GM21360 (cell line): ENCODE measurements around the gene MTREX.
"Not testable (repeated sequence)": the region's sequence is repeated elsewhere in the genome, so short reads cannot be mapped to it uniquely, and the experiment has no call there.

Experiments used
- ATAC-seq: cut with Tn5 transposase; IDR thresholded peaks from one replicate; pipeline ENCODE4 v1.9.1; 2021; ENCODE audit warnings: mild to moderate bottlenecking, moderate library complexity; ENCODE audit not compliant: unreplicated experiment

MTREX gene

DNA sequence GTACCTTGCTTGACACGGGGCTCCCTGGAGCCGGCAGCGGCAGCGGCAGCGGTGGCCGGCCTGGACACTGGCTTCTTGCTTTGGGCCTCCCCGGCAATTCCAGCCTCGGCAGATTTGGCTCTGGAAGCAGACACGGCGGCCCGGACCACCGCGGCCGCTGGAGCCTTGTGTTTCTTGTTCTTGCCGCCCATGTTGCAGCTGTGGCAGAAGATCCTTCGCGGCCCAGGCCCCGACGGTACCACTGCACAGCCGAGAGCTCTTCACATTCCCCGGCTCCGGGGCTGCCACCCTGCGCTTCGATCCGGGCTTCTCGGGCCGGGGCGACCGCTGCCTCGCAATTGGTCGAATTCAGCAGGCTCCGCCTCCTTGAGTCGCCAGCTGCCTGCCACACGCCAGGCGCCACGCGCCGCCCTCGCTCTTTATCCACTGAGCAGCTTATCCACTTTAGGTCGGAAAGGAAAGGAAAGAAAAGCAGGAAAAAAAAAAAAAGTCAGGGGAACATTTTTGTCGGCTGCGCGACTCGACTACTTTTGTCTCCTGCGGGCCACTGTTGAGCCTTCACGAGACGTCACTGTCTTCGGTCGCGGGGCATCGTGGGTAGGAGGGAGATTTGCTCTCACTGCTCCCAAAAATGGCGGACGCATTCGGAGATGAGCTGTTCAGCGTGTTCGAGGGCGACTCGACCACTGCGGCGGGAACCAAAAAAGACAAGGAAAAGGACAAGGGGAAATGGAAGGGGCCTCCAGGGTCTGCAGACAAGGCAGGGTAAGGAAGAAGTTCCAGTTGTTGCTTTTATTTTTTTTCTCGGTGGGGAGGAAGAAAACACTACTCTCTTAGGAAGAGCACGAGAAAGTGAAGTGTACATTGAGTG lies at the start of gene MTREX, which contains the start of gene DHX29:
Gene MTREX, plus strand, starts transcription at position 607 of the 871 bp plus-strand sequence. Its CDS starts 25 bp downstream, at position 632.
Gene DHX29, minus strand, starts transcription at position 312 of the 871 bp plus-strand sequence. Its CDS starts 121 bp downstream, at position 191.
- ATAC-seq = peak; percentile 77

DNA sequence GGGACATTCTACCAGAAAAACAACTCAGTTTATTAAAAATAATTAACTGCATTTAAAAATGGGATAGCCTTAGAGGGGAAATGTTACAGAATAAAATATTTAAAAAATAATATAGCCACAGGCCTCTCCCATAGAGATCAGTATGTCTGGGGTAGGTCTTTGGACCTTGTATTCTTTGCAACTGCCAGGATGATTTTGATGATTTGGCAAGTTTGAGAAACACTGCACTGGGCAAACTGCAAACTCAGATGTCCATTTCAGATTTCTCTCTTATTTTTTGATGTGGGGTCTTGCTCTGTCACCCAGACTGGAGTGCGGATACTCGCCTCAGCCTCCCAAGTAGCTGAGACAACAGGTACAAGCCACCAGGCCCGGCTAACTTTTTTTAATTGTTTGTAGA lies 49.5 kb upstream of the MTREX start:
- ATAC-seq = no peak

DNA sequence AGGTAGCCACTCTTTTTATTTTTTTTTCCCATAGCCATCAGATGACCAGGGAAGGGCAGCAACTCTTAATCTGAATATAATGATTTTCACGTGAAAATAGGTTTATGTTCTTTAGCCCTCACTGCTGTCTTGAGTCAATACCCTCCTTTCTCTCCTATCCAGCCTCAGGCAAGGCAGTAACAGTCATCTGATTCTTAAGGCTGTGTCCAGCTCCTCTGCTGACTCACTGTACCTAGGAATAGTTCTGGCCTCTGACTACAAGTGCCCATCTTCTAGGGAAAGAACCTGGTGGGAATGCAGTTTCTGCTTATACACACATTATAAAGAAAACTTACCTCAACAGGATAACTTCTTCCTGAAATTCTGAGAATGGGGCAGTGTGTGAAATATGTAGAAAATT lies 31.0 kb upstream of the MTREX start:
- ATAC-seq = no peak

DNA sequence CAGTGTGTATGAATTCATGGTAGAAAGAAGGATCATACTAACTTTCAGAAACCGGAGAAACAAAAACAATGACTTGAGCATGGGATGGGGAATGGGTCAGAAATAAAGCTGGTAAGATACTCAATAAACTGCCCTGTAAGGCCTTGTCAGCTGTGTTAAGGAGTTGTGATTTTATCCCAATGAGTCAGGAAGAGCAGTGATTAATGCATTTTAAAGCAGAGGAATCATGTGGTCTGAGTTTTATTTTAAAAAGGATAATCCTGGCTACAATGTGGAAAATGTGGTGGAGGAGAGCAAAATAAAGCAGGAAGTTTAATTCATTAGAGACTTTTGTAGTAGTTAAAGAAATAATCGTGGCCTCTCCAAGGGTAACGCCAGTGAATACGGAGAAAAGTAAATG lies 29.0 kb upstream of the MTREX start:
- no peak for ATAC-seq

DNA sequence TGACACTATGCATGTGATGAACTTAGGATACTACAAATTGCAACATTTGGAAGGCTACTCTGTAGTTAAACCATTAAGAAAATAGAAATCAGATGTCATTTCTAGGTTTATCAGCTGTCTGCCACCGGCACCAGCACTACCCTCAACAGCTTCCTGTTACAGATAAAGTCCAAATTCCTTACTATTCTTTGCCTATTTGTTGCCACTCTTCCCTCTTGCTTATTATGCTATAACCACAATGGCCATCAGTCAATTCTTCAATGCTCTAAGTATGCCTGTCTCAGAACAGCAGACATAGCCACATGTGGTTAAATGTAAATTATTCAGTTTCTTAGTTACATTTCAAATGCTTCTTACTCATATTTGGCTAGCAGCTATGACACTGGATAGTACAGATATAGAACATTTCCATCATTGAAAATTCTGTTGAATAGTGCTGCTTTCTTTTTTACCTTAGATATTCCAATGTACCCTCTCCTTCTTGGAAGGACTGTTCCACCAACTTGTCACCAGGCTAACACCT lies 21.3 kb upstream of the MTREX start:
- ATAC-seq = no peak

DNA sequence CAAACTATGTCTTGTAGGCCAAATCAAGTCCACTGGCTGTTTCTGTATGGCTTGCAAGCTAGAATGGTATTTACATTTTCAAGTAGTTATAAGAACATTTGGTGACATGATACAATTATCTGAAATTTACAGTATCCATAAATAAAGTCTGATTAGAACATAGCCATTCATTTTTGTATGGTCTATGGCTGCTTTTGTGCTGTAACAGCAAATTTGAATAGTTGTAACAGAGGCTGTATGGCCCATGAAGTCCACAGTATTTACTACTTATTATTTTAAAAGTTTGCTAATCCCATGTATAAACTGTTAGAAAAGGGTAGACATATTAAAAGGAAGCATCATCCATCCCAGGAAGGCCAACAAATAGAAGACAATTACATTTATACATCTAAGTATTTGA lies 18.0 kb upstream of the MTREX start:
- ATAC-seq = no peak

DNA sequence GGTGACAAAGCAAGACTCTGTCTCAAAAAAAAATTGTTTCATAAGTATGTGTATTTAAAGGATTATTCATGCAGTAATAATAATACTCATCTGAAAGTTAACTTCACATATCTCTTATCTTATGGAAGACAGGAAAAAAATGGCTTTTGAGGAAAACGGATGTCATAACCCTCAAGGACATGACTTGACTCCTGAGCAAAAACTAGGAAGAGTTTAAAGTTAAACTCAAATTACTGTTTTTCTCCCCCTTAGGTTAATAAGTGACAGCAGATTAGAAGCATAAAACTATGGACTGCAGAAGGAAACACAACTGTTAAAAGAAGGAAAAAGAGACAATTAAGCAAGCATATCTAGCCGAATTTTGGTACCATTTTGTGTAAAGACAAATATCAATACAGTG lies 16.8 kb upstream of the MTREX start:
- ATAC-seq = no peak

DNA sequence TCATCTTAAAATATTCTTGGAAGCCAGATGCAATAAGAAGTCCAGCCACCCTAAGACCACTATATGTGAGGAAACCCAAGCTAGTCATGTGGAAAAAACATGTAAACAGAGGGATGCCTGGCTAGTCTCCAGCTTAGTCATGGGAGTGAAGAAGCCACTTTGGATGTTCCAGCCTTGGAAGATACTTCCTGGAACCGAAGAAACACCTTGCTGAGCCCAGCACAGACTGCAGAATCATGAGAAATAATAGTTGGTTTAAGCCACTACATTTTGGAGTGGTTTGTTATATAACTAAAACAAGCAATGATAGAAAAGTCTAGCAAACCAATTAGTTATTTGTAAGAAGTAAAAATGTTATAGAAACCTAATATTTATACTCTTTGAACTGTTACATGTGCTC lies 12.9 kb upstream of the MTREX start:
- no peak for ATAC-seq

DNA sequence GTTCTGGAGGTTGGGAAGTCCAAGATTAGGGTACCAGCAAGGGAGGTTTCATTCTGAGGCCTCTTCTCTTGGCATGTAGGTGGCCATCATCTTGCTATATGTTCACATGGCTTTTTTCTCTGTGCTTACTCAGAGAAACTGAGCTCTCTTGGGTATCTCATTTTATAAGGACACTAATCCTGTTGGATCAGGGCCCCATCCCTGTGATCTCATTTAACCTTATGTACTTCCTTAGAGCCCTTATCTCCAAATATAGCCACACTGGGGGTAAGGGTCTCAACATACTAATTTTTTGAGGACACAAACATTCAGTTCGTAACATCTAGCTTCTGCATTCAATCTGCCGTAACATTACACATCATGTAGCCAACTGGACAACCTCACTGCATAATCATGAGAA lies 6.9 kb upstream of the MTREX start:
- ATAC-seq = no peak

DNA sequence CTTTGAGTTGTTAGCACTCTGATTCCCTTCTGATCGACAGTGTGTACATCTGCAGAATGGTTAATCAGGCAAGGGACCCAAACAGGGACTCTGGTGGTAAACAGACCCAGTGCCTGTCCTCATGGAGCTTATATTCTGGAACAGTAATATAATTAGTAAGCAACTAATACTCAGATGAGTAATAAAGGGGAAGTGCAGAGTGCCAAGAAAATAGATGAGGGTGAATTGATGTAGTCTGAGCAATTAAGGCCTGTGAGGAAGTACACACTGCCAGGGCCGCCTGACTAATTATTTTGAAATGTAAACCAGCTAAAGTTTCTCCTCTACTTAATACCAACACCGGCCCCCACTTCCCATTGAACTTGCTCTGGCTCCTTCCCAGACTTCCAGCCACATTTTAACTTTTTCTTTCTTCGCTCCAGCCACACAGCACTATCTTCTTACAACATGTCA lies 4.5 kb upstream of the MTREX start:
- ATAC-seq = no peak

DNA sequence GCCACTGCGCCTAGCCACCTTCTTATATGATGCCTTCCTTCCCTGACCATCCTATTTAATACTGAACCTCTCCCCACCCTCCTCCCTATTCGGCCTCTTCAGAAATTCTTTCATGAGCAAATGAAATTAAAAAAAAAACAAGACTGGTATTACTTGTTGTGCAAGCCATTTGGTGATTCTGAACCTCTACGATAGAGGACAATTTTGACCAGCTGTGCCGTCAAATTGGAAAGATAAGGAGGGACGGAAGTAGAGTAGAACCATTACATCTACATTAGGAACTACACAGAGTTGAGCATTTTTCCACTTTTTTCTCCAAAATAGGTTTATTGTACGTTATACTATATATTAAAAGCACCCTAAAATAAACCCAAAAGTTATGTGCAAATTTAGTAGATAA lies 3.2 kb upstream of the MTREX start:
- no peak for ATAC-seq

DNA sequence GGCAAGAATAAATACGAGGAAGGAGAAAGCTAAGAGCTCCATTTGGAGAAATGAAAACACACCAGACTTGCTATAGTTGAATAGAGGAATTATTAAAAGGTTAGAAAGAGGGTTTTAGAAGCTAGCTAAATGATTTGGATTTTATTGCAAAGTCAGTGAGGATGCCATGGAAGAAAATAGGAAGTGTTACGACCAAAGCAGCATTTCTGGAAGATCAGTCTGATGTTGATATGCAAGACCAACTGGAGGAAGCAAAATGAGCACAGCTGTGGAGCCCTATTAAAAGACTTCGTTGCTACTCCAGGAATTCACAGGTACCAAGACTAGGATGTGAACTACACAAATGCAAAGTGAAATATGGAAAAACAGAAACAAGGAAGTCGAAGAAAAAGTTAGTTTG lies 2.4 kb upstream of the MTREX start:
- no peak for ATAC-seq

DNA sequence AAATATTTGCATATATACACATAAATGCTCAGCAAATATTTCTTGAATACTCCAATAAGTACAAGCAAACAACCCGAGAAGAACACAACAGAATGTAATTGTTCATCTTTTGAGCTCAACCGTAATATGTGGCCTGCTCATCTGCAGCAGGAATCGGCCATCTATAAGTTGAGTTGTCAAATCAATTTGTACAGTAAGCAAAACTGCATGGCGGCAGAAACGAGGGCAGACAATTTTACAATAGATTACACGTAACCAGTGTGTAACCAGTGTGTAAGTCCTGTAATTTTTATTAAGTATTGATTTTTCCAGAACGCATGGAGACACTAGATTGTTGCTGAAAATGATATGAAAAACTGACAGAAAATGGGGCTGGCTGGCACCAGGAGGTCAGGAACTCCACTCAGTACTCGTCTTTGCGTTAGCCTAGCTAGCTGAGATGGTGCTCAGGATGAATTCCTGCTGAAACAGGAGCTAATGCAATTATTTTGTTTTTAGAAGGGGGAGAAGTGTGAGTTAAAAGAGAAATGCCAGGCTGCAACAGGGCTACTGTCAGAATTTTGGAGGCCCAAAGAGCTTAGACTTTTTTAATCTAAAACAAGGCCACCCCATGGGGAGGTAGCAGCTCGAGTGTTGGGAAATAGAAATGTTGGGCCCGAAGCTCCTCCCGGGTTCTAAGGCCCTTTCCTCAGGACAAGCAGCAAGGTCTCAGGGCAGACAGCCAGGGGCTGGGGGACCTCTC lies 977 bp upstream of the MTREX start:
- ATAC-seq = no peak

DNA sequence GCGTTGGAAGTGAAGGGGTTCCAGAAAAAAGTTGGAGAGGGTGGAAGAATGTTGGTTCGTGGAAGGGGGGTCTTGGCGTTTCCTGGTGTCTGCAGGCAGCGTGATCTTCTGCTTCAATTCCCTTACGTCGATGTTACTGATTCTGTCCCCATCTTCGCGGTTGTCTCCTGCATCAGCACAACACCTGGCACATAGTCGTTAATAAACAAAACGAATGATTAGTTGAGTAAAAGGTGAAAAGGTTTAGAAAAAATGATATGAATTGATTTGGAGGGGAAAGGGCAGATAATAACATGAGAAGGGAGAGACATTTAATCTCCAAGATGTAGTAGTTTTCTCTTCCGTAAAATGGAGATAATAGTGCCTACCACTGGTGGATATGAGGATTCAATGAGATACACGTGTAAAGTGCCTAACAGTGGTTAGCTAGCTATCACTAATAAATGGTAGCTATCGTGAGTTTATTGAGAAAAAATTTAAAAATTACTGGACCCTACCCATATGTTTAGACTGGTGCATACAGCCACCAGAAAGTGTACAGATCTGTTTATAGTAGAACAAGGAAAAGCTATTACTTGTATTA lies 556 bp downstream of the MTREX start:
- ATAC-seq = peak; percentile 7

DNA sequence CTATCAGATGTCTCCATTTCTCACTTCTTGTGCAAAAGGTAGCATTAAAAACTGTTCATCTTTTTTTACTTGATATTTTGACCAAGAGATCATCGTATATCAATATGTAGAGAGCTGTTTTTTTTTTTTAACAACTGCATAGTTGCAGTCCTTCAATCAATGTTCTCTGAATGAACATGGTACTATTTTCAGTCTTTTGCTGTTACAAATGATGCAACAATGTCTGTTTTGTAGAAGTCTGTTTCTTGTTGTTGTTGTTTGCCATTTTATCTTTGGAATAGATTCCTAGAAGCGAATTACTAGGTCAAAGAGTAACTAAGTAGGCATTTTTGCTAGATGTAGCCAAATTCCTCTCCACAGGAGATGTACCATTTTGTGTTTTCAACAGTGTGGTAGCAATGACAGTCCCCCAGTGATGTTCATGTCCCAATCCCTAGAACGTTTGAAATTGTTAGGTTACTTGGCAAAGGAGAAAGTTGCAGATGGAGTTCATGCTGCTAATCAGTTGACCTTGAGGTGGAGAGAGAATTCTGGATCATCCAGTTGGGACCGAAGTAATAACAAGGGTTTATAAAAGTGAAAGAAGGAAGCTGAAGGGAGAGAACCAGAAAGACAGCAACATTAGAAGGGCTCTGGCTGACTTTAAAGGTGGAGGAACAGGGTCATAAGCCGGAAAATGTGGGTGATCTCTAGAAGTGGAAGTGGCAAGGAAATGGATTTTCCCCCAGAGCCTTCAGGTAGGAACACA lies 6.3 kb downstream of the MTREX start:
- ATAC-seq = no peak

DNA sequence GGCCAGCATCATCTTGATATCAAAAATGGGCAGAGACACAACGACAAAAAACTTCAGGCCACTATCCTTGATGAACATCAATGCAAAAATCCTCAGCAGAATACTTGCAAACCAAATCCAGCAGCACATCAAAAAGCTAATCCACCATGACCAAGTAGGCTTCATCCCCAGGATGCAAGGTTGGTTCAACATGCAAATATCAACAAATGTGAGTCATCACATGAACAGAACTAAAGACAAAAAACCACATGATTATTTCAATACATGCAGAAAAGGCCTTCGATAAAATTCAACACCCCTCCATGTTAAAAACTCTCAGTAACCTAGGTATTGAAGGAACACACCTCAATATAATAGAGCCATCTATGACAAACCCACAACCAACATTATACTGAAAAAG lies 8.5 kb downstream of the MTREX start:
- ATAC-seq = no peak

DNA sequence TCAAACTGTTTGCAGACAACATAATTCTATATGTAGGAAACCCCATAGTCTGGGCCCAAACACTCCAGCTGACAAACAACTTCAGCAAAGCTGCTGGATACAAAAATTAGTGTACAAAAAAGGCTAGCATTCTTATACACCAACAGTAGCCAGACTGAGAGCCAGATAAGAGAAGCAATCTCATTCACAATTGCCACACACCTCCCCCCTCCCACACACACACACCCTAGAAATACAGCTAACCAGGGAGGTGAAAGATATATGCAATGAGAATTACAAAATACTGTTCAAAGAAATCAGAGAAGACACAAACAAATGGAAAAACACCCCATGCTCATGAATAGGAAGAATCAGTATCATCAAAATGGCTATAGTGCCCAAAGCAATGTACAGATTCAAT lies 9.0 kb downstream of the MTREX start:
- ATAC-seq = no peak

DNA sequence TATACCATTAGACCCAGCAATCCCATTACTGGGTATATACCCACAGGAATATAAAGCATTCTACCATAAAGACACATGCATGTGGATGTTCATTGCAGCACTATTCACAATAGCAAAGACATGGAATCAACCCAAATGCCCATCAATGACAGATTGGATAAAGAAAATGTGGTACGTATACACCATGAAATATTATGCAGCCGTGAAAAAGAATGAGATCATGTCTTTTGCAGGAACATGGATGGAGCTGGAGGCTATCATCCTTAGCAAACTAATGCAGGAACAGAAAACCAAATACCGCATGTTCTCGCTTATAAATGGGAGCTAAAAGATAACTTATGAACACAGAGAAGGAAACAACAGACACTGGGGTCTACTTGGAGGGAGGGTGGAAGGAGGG lies 10.4 kb downstream of the MTREX start:
- ATAC-seq = not testable (repeated sequence)

DNA sequence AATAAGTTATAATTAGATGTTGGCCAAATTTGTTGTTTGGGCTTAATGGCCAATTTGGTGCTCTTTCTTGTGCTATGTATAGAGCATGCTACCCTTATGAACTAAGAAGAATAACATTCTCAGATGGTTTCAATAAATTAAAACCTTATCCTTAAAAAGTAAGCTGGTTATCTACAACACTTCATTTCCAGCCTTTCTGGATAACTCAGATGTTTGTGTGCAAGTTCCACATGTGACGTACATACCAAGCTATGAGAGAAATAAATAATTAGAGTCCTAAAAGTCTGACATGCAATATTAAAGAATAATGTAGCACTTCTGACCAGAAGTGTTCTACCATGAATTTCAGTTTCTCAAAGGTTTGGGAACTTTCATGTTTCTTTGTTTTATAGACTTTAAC lies 11.7 kb downstream of the MTREX start:
- no peak for ATAC-seq

DNA sequence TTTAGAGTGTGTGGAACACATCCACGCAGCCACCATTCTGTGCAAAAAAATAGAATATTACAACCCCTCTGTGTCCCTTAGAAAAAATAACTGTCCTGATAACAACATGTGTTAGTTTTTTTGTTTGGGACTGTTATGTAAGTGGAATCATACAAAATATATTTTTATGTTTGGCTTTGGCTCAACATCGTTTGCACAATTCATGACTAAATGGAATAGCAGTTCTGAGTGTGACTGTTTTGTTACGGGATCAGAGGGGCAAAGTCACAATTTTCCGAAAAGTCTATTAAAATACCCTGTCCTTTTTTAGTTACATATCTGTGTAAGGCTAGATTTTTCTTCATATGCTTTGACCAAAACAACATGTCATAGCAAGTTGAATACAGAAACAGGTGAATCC lies 12.8 kb downstream of the MTREX start:
- ATAC-seq = no peak

DNA sequence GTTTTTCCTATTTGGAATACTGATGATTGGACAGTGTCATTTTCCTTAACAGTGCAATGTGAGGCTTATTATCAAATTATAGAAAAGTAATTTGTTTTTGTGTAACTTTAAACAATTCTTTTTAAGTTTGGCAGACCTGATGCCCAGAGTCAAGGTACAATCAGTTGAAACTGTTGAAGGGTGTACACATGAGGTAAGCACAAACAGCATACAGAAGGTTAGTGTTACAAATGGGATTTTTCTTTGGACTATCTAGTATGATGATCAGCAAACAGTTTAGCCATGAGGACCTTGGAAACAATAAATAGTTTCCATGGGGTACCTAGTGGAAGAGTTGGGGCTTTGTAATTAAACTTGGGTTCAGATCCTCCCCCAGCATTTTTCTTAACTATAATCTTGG lies 16.2 kb downstream of the MTREX start:
- no peak for ATAC-seq
